MM.1S (cell line): ENCODE measurements around the gene UQCR10.

Source experiments
- DNase-seq: peaks from one replicate; pipeline ENCODE4 v3.0.0-alpha.2; 2015
- H2AFZ ChIP-seq: fragments of 300-600 bp; sonication (generic); 2 replicates; pipeline ENCODE4 v1.6.0; 2016; ENCODE audit warnings: antibody characterized with exemption, low read length
- H3F3A ChIP-seq: fragments of 300-600 bp; sonication (generic); 2 replicates; pipeline ENCODE4 v1.6.1; 2016; ENCODE audit warnings: mild to moderate bottlenecking, antibody characterized with exemption, low read length, moderate library complexity, mixed read lengths; ENCODE audit not compliant: insufficient read depth
- H3K27ac ChIP-seq: fragments of 300-600 bp; sonication (generic); 2 replicates; pipeline ENCODE4 v1.5.1; 2016; ENCODE audit warnings: mild to moderate bottlenecking, low read length
- H3K27me3 ChIP-seq: fragments of 300-600 bp; sonication (generic); replicated peaks from 2 replicates; pipeline ENCODE4 v1.6.0; 2016; ENCODE audit warnings: low read length; ENCODE audit not compliant: insufficient read depth
- H3K36me3 ChIP-seq: fragments of 300-600 bp; sonication (generic); replicated peaks from 2 replicates; pipeline ENCODE4 v1.6.1; 2016; ENCODE audit warnings: mild to moderate bottlenecking, low read length, mixed read lengths; ENCODE audit not compliant: insufficient read depth
- H3K4me1 ChIP-seq: fragments of 300-600 bp; sonication (generic); 2 replicates; pipeline ENCODE4 v1.6.1; 2016; ENCODE audit warnings: low read length, mixed read lengths
- H3K4me2 ChIP-seq: fragments of 300-600 bp; sonication (generic); 2 replicates; pipeline ENCODE4 v1.6.0; 2016; ENCODE audit warnings: low read depth, low read length
- H3K4me3 ChIP-seq: fragments of 300-600 bp; sonication (generic); 2 replicates; pipeline ENCODE4 v1.5.1; 2016; ENCODE audit warnings: low read length, mixed read lengths
- H3K79me2 ChIP-seq: fragments of 300-600 bp; sonication (generic); 2 replicates; pipeline ENCODE4 v1.6.1; 2016; ENCODE audit warnings: mixed run types, low read length, mixed read lengths
- H3K9ac ChIP-seq: fragments of 300-600 bp; sonication (generic); 2 replicates; pipeline ENCODE4 v1.6.1; 2016; ENCODE audit warnings: low read length, mixed read lengths
- H3K9me2 ChIP-seq: fragments of 300-600 bp; sonication (generic); replicated peaks from 2 replicates; pipeline ENCODE4 v1.6.1; 2016; ENCODE audit warnings: mild to moderate bottlenecking, low read length, mixed read lengths; ENCODE audit not compliant: insufficient read depth
- H3K9me3 ChIP-seq: fragments of 300-600 bp; sonication (generic); replicated peaks from 2 replicates; pipeline ENCODE4 v1.6.1; 2016; ENCODE audit warnings: mild to moderate bottlenecking, low read length, mixed read lengths; ENCODE audit not compliant: insufficient read depth
- H4K20me1 ChIP-seq: fragments of 300-600 bp; sonication (generic); 2 replicates; pipeline ENCODE4 v1.6.1; 2016; ENCODE audit warnings: mild to moderate bottlenecking, low read length, moderate library complexity, mixed read lengths; ENCODE audit not compliant: insufficient read depth
- CTCF ChIP-seq: fragments of 300-600 bp; sonication (generic); IDR thresholded peaks from 2 replicates; pipeline ENCODE4 v1.5.1; 2016; ENCODE audit warnings: antibody characterized with exemption, low read length, mixed read lengths
- EZH2 ChIP-seq: fragments of 300-600 bp; sonication (generic); optimal IDR thresholded peaks from 2 replicates; pipeline ENCODE3; 2017; ENCODE audit warnings: low read depth, mild to moderate bottlenecking, antibody characterized with exemption, low read length, mixed read lengths
- EZH2phosphoT487 ChIP-seq: fragments of 300-600 bp; sonication (generic); IDR thresholded peaks from 2 replicates; pipeline ENCODE4 v1.6.1; 2018; ENCODE audit warnings: antibody characterized with exemption, low read length

Gene UQCR10

GRCh38 chr22:29740216-29740615 is 27.0 kb upstream of the UQCR10 start:
- Histone ChIP-seq H3K9me3 (no peaks in the 10 kb centered on the region), H4K20me1 (no peaks in the 10 kb centered on the region), H3K27me3 (no peaks in the 10 kb centered on the region), H2AFZ (no peak overlapping the region), H3F3A (no peaks in the 10 kb centered on the region), H3K4me2 (no peak overlapping the region), H3K36me3 (no peaks in the 10 kb centered on the region), H3K79me2 (no peaks in the 10 kb centered on the region), H3K4me1 (no peaks in the 10 kb centered on the region), H3K27ac (no peak overlapping the region), H3K4me3 (no peak overlapping the region), H3K9me2 (no peaks in the 10 kb centered on the region), H3K9ac (no peak overlapping the region)
- TF ChIP-seq CTCF (no peak), EZH2 (no peak), EZH2phosphoT487 (no peak)
- no peak for DNase-seq

GRCh38 chr22:29741926-29742325 is 25.2 kb upstream of the UQCR10 start:
- Histone ChIP-seq H3K4me3 (no peak overlapping the region), H3K4me1 (no peaks in the 10 kb centered on the region), H3K9me2 (no peaks in the 10 kb centered on the region), H3F3A (no peaks in the 10 kb centered on the region), H3K36me3 (no peaks in the 10 kb centered on the region), H3K27ac (no peak overlapping the region), H3K27me3 (no peaks in the 10 kb centered on the region), H4K20me1 (no peaks in the 10 kb centered on the region), H3K9me3 (no peaks in the 10 kb centered on the region), H3K79me2 (no peaks in the 10 kb centered on the region), H3K4me2 (no peak overlapping the region), H2AFZ (no peak overlapping the region), H3K9ac (no peak overlapping the region)
- DNase-seq = no peak
- TF ChIP-seq CTCF (no peak), EZH2phosphoT487 (no peak), EZH2 (no peak)

GRCh38 chr22:29742326-29742725 is 24.8 kb upstream of the UQCR10 start:
- Histone ChIP-seq H3K27me3 (no peaks in the 10 kb centered on the region), H3F3A (no peaks in the 10 kb centered on the region), H3K27ac (no peak overlapping the region), H3K4me2 (no peak overlapping the region), H3K9ac (no peak overlapping the region), H3K4me1 (no peaks in the 10 kb centered on the region), H3K79me2 (no peaks in the 10 kb centered on the region), H3K36me3 (no peaks in the 10 kb centered on the region), H3K9me2 (no peaks in the 10 kb centered on the region), H2AFZ (no peak overlapping the region), H3K9me3 (no peaks in the 10 kb centered on the region), H3K4me3 (no peak overlapping the region), H4K20me1 (no peaks in the 10 kb centered on the region)
- no peak for TF ChIP-seq CTCF
- TF ChIP-seq EZH2phosphoT487 = no peak
- TF ChIP-seq EZH2 = no peak
- DNase-seq = no peak
